Glomerular endothelial cell (primary cell): ENCODE measurements around the gene ATP1B2. TPM values are rescaled to one million over a fixed set of nuclear protein-coding genes. Genes with fewer than 3 reads are reported as not detected.
"Not testable (repeated sequence)": the region's sequence is repeated elsewhere in the genome, so short reads cannot be mapped to it uniquely, and the experiment has no call there.

Source experiments
- DNase-seq: peaks from one replicate; pipeline ENCODE4 v3.0.0-alpha.2; 2011; ENCODE audit warnings: low read depth, low spot score; ENCODE audit errors: extremely low read depth
- total RNA-seq: library from RNA; depleted of rRNA; stranded (reverse); fragments of >200 nt; gene quantifications from 2 replicates; pipeline ENCODE4 v1.2.3, GENCODE V29; 2015

ATP1B2 gene
- total RNA-seq, 1 donor from 2014 or later: not detected

DNA sequence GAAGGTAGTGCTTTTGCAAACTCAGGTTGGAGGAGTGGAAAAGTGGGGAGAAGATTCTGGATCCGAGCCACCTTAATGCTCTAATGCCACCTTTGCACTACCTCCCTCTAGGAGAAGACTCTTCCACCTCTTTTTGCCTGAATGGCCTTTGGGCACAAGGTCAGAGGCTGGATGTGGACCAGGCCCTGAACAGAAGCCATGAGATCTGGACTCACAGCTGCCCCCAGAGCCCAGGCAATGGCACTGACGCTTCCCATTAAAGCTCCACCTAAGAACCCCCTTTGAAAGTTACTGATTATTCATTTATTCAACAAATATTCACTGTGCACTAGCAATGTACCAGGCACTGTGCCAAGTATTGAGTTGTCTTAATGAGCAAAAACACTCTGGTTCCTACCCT lies 17.6 kb upstream of the ATP1B2 start:
- DNase-seq: no peak

DNA sequence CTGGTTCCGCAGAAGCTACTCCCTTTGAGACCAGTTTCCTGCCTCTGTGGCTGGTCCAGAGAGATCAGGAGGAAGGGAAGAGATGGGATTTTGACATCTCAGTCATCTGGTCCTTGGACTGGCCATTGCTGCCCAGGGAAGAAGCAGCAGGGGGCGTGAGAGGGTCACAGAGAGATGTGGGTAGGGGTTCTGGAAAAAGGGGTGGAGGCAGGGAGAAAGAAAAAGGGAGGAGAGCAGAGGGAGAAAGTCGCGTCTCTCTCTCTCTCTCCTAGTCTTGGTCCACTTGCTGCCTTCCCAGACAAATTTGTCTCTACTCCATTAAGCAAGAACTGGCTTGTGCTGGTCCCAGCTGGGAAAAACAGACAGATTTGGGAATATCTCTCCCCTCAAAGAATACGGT lies 16.3 kb upstream of the ATP1B2 start:
- no peak for DNase-seq

DNA sequence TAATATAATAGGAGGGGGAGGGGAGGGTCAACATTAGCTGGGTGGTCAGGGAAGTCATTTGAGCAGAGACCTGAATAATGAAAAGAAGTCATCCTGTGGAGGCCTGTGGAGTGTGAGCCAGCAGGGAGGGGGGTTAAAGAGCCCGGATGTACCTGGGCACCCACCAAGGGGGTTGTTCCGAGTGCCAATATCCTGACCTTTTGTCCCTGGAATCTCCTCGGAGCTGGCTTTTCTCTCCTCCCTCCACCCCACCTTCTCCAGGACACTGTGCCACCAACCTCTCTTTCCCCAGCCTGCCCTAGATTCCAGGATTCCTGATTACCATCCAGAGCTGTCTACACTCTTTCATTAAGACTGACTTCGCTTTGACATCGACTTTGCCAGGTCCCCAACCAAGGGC lies 14.6 kb upstream of the ATP1B2 start:
- DNase-seq: no peak

DNA sequence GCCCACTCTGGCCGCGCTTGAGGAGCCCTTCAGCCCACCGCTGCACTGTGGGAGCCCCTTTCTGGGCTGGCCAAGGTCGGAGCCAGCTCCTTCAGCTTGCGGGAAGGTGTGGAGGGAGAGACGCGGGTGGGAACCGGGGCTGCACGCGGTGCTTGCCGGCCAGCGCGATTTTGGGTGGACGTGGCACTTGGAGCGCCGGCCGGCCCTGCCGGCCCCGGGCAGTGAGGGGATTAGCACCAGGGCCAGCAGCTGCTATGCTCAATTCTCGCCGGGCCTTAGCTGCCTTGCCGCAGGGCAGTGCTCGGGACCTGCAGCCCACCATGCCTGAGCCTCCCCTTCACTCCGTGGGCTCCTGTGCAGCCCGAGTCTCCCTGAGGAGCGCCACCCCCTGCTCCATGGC lies 9.9 kb upstream of the ATP1B2 start:
- DNase-seq: no peak

DNA sequence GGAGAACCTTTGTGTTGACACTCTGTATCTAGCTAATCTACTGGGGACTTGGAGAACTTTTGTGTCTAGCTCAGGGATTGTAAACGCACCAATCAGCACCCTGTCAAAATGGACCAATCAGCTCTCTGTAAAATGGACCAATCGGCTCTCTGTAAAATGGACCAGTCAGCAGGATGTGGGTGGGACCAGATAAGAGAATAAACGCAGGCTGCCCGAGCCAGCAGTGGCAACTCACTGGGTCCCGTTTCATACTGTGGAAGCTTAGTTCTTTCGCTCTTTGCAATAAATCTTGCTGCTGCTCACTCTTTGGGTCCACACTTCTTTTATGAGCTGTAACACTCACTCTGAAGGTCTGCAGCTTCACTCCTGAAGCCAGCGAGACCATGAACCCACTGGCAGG lies 9.1 kb upstream of the ATP1B2 start:
- not testable (repeated sequence) for DNase-seq

DNA sequence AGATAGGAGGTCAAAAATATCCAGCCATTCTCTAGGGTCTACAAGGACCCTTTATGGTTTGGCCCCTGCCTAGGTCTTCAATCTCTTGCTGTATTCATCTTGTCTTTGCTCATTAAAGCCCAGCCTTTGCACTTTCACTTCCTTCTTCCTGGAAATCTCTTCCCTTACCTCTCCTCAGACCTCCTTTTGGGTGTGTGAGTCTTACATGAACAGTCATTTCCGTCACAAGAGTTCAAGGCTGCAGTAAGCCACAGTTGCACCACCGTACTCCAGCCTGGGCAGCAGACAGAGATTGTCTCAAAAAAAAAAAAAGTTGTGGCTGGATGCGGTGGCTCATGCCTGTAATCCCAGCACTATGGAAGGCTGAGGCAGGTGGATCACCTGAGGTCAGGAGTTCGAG lies 6.0 kb upstream of the ATP1B2 start:
- DNase-seq: no peak

DNA sequence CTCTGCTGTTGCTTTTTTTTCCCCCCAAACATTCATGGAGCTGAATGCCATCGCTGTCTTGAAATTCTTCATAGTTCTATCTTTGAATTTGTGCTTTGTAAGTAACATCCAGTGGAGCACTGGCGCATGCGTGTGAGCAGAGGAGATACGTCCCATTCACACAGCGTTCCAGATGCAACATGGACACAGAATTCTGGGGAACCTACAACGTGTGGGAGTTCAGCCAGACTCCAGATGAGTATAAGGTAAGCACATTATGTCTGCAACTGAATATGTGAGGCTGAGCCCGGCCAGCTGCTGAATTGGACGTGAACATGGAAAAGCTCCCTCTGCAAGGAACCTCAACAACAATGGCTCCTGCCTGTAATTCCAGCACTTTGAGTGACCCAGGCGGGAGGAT lies 4.3 kb upstream of the ATP1B2 start:
- no peak for DNase-seq

DNA sequence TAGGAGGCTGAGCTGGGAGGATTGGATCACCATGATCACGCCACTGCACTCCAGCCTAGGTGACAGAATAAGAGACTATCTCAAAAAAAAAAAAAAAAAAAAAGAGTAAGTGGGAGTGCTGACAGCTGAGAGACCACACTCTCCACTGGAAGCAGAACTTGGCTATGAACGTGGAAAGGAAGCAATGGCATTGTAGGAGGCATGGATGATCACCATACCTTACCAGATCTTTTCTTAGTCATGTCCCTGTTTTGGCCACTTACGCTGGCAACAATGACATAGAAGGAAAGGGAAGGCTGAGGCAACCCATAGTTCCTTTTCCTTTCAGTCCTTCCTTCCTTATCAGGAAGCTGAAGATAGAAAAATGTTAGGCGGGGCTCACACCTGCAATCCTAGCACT lies 3.7 kb upstream of the ATP1B2 start:
- DNase-seq: no peak

DNA sequence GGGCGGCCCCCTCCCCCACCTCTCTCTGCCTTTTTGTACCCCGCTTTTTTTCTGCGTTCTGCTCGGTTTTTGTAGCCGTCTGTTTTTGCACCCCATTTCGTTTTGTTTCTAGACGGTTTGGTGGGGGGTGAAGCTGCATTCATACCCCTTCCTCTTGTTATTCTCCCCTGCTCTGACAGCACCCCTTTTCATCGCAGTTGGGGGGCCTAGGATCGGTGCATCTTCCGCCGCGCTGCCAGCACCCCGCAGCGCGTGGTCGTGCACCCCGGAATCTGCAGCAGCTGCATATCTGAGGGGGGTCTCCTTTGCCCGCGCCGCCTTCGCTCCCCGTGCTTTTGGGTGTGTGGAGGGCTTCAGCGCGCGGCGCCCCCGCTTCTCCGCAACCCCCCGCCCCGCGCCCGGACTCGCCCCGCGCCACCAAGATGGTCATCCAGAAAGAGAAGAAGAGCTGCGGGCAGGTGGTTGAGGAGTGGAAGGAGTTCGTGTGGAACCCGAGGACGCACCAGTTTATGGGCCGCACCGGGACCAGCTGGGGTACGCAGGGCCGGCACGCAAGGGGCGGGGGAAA lies 455 bp downstream of the ATP1B2 start:
- no peak for DNase-seq

DNA sequence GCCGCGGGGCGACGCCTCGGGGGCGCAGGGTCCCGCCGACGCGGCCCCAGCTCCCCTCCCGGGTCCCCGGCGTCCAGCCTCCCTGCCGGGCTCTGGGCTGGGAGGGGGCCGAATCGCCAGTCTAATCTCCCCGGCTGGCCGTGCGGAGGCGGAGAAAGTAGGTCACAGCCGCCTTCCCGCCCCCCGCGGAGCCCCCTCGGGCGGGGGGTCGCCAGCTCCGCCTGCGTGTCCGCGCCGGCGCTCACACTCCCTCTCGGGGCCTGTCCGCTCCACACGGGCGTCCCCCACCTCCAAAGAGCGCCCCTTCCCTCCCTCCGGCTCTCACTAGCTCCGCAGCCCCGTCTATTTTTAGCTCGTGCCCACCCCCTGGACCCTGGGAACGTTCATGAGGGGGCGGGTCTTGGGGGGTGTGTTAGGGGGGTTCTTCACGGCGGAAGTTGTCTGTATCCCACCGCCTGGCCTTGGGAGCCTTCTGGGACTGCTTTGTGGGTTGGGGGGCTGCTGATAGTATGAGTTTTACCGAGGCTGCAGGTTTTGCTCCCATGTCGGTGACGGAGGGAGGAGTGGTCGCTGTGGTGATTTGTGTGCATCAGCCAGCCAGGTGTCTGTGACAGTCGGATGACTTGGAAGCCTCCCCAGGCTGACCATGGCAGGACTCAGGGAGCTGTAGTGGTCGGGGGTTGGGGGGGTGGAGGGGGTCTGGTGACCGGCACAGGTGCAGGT lies 1.1 kb downstream of the ATP1B2 start:
- DNase-seq: no peak

DNA sequence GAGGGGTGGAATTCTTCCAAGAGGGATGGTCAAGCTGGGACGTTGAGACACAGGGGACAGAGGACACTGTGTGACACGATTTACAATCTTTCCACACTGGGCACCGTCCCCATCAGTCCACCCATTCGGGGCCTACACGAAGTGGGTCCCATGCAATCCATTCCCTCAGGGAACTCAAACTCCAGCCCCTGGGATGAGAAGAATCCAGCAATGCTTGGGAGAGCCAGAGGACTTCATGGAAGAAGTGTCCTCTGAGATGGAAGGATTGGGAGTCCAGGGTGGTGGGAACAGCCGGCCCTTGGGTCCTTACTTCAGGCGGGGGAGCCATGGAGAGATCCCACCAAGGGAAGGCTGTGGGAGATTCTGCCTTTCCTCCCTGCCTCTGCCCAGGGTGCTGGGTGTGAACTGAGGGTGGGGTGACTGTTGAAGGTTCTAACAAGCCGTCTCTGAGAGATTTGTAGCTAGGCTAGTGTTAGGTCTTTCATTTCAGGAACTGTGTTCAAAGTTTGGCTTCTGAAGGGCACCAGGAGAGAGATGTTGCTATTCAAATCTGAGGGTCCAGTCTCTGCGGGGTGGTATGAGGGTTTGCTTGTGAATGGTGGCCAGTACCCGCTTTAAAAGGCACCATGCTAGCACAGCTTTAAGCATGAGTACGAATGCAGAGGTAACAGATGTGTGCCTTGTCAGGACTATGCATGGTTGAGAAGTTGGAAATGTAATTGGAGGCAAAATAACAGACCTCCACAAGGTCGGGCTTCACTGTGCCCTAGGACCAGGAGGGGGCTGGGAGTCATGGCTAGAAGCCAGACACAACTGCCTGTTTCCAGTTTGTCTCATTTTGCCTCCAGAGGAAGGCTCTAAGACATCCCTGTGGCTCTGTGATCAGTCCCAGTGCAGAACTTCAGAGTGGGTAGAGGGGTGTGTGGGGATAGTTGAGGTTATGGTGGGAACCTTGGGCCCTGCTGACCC lies 1.9 kb downstream of the ATP1B2 start:
- DNase-seq: no peak

DNA sequence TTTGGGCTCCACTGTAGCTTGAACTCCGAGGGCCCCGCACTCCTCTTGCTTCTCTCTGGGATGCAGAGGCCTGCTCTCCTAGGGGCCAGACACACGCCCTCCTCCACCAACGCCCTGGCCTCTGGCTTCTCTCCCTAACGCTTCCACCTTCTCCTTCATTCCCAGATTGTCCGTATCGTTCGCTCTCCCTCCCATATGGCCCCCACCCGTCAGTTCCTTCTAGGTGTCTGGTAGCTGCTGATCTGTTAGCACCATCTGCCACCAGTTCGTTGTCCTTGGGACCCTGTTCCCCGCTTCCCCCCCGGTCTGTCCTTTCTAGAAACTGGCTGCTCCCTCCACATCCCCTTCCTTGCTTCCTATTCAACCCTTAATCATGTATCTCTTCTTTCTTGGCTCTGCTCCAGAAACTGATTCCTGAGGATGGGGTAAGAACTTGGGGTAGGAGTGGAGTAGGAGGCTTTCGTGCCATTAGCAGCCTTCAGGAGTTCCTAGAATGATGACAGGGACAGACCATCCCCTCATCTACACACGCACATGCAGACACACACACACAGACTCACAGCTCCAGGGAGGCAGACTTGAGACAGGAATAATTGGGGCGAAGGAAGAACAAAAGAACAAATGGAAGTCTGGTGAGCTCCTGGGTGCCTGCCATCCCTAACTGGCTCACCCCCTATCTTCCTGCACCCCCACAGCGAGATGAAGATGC lies 4.3 kb downstream of the ATP1B2 start:
- DNase-seq: no peak

DNA sequence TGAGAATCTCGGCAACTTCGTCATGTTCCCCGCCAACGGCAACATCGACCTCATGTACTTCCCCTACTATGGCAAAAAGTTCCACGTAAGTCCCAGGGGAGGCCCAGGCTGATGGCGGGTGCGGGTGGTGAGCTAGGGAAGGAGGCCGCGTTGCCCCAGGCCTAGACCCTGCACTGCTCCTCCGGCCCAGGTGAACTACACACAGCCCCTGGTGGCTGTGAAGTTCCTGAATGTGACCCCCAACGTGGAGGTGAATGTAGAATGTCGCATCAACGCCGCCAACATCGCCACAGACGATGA lies 4.8 kb downstream of the ATP1B2 start:
- DNase-seq: no peak

DNA sequence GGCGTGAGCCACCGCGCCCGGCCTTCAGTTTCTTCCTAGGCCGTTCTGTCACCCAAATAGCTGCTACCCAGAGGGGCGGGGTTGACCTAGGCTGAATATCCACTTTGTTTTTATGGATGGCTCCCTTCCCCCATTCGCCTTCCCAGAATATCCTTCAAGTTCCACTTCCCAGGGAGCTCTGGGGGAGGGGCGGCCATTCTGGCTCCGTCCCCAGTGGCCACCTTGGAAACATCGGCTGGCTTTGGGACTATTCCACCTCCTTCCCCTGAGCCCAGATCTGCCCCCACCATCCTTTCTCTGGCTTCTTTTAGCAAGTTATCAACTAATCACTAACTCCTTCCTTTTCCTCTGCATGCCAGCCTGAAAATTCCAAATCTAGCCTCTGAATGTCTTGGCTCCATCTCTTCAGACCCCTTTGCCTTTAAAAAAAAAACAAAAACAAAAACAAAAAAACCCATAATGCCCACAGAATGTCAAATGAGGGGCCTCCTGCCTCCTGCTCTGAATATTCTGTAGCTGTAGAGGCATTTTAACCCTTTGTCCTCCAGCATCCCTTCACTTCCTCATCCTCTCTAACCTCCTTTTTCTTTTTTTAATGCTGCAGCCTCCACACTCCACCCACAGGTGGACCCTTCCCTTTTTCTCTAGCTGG lies 6.4 kb downstream of the ATP1B2 start:
- no peak for DNase-seq

DNA sequence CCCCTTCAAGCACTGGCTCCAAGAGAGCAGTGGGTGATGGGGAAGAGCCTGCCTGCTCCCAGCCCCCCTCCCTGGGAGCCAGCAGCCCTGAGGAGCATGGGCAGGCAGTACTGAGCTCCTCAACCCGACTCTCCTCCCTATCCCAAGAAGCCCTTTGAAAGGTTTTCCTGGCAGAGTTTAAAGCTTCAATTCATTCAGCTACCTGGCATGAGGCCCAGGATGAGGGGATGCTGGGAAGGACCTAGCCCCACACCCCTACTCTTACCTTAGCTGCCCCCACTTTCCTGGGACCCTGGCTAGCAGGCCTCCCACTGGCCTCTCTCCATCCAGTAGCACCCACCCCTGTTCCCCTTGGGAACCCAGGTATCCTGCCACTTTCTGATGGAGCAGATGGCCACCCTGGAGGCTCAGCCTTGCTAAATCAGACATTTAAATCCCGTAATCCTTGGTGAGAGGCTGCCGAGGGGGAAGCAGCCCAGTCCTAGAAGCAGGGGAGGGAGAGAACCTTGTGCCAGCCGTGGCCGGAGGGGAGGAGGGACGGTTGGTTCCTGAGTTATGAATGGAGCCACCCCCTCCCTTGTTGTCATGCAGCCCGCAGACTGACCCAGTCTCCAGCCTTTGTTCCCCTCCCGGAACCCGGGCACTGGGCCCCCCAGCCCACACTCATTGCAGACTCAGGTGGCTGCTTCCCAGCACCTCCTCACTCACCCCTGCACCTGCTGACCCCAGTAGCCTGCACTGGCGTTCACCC lies 17.1 kb downstream of the ATP1B2 start:
- no peak for DNase-seq

DNA sequence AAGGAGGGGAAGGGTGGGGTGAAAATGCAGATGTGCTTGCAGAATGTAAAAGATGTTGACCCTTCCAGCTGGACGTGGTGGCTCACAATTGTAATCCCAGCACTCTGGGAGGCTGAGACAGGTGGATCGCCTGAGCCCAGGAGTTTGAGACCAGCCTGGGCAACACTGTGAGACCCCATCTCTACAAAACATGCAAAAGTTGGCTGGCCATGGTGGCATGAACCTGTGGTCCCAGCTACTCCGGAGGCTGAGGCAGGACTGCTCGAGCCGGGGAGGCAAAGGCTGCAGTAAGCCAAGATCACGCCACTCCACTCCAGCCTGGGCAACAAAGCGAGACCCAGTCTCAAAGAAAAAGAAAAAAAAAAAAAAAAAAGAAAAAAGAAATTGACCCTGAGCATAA lies 17.8 kb downstream of the ATP1B2 start:
- no peak for DNase-seq

DNA sequence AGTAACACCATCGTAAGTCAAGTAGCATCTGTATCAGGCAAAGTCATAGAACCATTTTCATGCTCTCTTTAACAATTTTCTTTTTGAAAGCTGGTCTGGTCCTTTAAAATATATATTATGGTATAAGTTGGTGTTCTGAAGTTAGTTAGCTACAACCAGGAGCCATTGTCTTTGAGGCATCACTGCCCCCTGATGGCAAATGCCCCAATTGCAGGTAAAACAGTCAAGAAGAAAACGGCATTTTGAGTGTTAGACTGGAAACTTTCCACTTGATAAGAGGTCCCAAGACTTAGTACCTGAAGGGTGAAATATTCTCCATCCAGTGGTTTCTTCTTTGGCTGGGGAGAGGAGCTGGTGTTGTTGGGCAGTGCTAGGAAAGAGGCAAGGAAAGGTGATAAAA lies 22.5 kb downstream of the ATP1B2 start:
- DNase-seq: no peak

DNA sequence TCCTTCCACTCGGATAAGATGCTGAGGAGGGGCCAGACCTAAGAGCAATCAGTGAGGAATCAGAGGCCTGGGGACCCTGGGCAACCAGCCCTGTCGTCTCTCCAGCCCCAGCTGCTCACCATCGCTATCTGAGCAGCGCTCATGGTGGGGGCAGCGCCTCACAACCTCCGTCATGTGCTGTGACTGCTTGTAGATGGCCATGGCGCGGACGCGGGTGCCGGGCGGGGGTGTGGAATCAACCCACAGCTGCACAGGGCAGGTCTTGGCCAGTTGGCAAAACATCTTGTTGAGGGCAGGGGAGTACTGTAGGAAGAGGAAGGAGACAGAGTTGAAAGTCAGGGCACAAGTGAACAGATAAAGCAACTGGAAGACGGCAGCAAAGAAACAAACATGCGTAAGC lies 24.2 kb downstream of the ATP1B2 start:
- no peak for DNase-seq

DNA sequence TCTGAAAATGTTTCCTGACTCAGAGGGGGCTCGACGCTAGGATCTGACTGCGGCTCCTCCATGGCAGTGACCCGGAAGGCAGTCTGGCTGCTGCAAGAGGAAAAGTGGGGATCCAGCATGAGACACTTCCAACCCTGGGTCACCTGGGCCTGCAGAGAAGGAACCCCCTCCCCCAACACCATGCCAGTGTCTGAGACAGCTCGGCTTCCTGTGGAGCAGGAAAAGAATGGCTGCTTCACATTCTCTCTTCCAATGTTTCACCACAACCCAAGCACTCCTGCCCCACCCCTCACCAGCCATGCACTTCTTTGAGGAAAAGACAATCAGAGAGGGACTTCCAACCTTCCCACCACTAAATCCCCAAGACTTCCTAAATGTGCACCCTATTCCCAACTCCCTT lies 25.8 kb downstream of the ATP1B2 start:
- no peak for DNase-seq

DNA sequence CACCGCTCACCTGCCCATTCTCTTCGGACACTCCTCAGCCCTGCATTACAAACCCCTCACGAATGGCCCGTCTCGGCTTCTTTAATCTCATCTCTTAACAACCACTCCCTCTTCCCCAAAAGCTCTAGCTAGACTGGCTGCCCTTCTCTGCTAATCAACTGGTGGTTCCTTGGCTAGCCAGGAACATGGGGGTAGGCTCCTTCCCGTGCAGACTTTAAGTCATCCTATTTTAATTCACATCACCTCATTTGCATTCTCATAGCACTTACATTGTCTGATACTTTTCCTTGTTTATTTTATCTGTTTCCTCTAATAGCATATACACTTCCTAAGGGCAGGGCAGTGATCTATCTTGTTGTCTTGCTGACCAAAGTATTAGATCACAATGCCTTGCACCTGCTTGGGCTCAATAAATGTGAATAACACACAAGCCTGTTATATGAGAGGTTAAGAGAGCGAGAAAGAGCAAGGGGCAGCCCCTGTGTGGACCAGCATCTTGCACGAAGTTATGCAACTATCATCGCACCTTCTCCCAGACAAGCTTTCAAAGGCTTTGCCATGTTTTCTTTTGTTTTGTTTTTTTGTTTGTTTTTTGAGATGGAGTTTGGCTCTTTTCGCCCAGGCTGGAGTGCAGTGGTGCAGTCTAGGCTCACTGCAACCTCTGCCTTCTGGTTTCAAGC lies 26.8 kb downstream of the ATP1B2 start:
- no peak for DNase-seq
